Dendritic cell treated with granulocyte-macrophage colony-stimulating factor and Interleukin-4, amounts not matched to agents 40 ng/mL and 50 ng/mL, for 4 days (primary cell): ENCODE measurements around the gene TLR4.

Experiments used
- H3K27ac Mint-ChIP-seq: one replicate; pipeline ENCODE4 v1.8.0; 2022; ENCODE audit warnings: mild to moderate bottlenecking, mixed read lengths
- H3K27me3 Mint-ChIP-seq: one replicate; pipeline ENCODE4 v1.8.0; 2022; ENCODE audit warnings: mild to moderate bottlenecking, mixed read lengths
- H3K36me3 Mint-ChIP-seq: one replicate; pipeline ENCODE4 v1.8.0; 2022; ENCODE audit warnings: low read depth, mixed read lengths
- H3K4me1 Mint-ChIP-seq: one replicate; pipeline ENCODE4 v1.8.0; 2022; ENCODE audit warnings: low read depth, mixed read lengths
- H3K4me3 Mint-ChIP-seq: one replicate; pipeline ENCODE4 v1.8.0; 2022; ENCODE audit warnings: mild to moderate bottlenecking, moderate library complexity, mixed read lengths
- H3K9me3 Mint-ChIP-seq: one replicate; pipeline ENCODE4 v1.8.0; 2022; ENCODE audit warnings: mixed read lengths
- intact Hi-C: fragments of 100-400 bp; cut with micrococcal nuclease; formaldehyde crosslinking; loops from one replicate; pipeline ENCODE4 v1.15.0; 2022

TLR4 gene

GRCh38 chr9:117704024-117704575, at the start of gene TLR4:
TSS of gene TLR4 (plus strand) at chr9:117704403. CDS start at chr9:117704473, 70 bp downstream.
- Mint-ChIP-seq H3K36me3 (peaks cover 49% of the 10 kb centered on the region), H3K4me3 (peak within 1 kb of the TSS; percentile 98), H3K27me3 (no peaks in the 10 kb centered on the region), H3K27ac (peak within 1 kb of the TSS; percentile 98), H3K9me3 (no peaks in the 10 kb centered on the region), H3K4me1 (peaks cover 67% of the 10 kb centered on the region)
- intact Hi-C loops: loop anchor here (1.0 to 5.0 kb wide), 3 partner anchors 14 to 79 kb away; no protein-coding TSS in a partner anchor

- Mint-ChIP-seq H3K27ac (no peak overlapping the region), H3K4me1 (no peaks in the 10 kb centered on the region), H3K27me3 (peaks cover 12% of the 10 kb centered on the region), H3K36me3 (no peaks in the 10 kb centered on the region), H3K4me3 (no peak overlapping the region), H3K9me3 (no peaks in the 10 kb centered on the region)
- intact Hi-C loops: no loop called here
These were observed 48.2 kb upstream of the TLR4 start for GRCh38 chr9:117656002-117656401.

GRCh38 chr9:117662651-117663050, 41.6 kb upstream of the TLR4 start:
- Mint-ChIP-seq H3K9me3 (peaks cover 18% of the 10 kb centered on the region), H3K27ac (no peak overlapping the region), H3K4me1 (no peaks in the 10 kb centered on the region), H3K36me3 (no peaks in the 10 kb centered on the region), H3K27me3 (peaks cover 6% of the 10 kb centered on the region), H3K4me3 (no peak overlapping the region)
- intact Hi-C loops: no loop called here

- Mint-ChIP-seq H3K4me1 (no peaks in the 10 kb centered on the region), H3K36me3 (no peaks in the 10 kb centered on the region), H3K27me3 (peaks cover 7% of the 10 kb centered on the region), H3K27ac (no peak overlapping the region), H3K4me3 (no peak overlapping the region), H3K9me3 (peaks cover 18% of the 10 kb centered on the region)
- intact Hi-C loops: no loop called here
These were observed 39.8 kb upstream of the TLR4 start for GRCh38 chr9:117664419-117664818.

- intact Hi-C loops: no loop called here
- no peak overlapping the region for H3K4me3 Mint-ChIP-seq
- peaks cover 18% of the 10 kb centered on the region for H3K9me3 Mint-ChIP-seq
- H3K4me1 Mint-ChIP-seq: no peaks in the 10 kb centered on the region
- H3K27ac Mint-ChIP-seq: no peak overlapping the region
- H3K27me3 Mint-ChIP-seq: peaks cover 7% of the 10 kb centered on the region
- H3K36me3 Mint-ChIP-seq: no peaks in the 10 kb centered on the region
These were observed 38.4 kb upstream of the TLR4 start for GRCh38 chr9:117665601-117666385.

- H3K9me3 Mint-ChIP-seq: peaks cover 10% of the 10 kb centered on the region
- H3K4me1 Mint-ChIP-seq: peaks cover 6% of the 10 kb centered on the region
- intact Hi-C loops: no loop called here
- H3K27ac Mint-ChIP-seq: no peak overlapping the region
- H3K4me3 Mint-ChIP-seq: no peak overlapping the region
- peaks cover 3% of the 10 kb centered on the region for H3K27me3 Mint-ChIP-seq
- H3K36me3 Mint-ChIP-seq: no peaks in the 10 kb centered on the region
These were observed 32.7 kb upstream of the TLR4 start for GRCh38 chr9:117671468-117671867.

- Mint-ChIP-seq H3K27me3 (peaks cover 3% of the 10 kb centered on the region), H3K27ac (no peak overlapping the region), H3K4me3 (no peak overlapping the region), H3K9me3 (peaks cover 10% of the 10 kb centered on the region), H3K4me1 (peaks cover 9% of the 10 kb centered on the region), H3K36me3 (no peaks in the 10 kb centered on the region)
- intact Hi-C loops: no loop called here
These were observed 31.8 kb upstream of the TLR4 start for GRCh38 chr9:117672369-117672768.

- Mint-ChIP-seq H3K27me3 (no peaks in the 10 kb centered on the region), H3K27ac (no peak overlapping the region), H3K4me1 (peaks cover 20% of the 10 kb centered on the region), H3K9me3 (peaks cover 10% of the 10 kb centered on the region), H3K4me3 (no peak overlapping the region), H3K36me3 (no peaks in the 10 kb centered on the region)
- intact Hi-C loops: no loop called here
These were observed 26.6 kb upstream of the TLR4 start for GRCh38 chr9:117677572-117677971.

GRCh38 chr9:117678871-117679270, 25.3 kb upstream of the TLR4 start:
- Mint-ChIP-seq H3K4me3 (no peak overlapping the region), H3K27me3 (no peaks in the 10 kb centered on the region), H3K9me3 (peaks cover 10% of the 10 kb centered on the region), H3K36me3 (no peaks in the 10 kb centered on the region), H3K4me1 (peaks cover 14% of the 10 kb centered on the region), H3K27ac (no peak overlapping the region)
- intact Hi-C loops: no loop called here

GRCh38 chr9:117679416-117679815, 24.8 kb upstream of the TLR4 start:
- no peaks in the 10 kb centered on the region for H3K36me3 Mint-ChIP-seq
- no peaks in the 10 kb centered on the region for H3K27me3 Mint-ChIP-seq
- H3K27ac Mint-ChIP-seq: no peak overlapping the region
- intact Hi-C loops: no loop called here
- peak overlapping the region; percentile 30 for H3K4me3 Mint-ChIP-seq
- H3K4me1 Mint-ChIP-seq: peaks cover 14% of the 10 kb centered on the region
- H3K9me3 Mint-ChIP-seq: peaks cover 10% of the 10 kb centered on the region

- intact Hi-C loops: no loop called here
- Mint-ChIP-seq H3K9me3 (peaks cover 5% of the 10 kb centered on the region), H3K4me1 (peaks cover 14% of the 10 kb centered on the region), H3K36me3 (no peaks in the 10 kb centered on the region), H3K27ac (no peak overlapping the region), H3K27me3 (peaks cover 2% of the 10 kb centered on the region), H3K4me3 (no peak overlapping the region)
These were observed 22.3 kb upstream of the TLR4 start for GRCh38 chr9:117681888-117682287.

GRCh38 chr9:117682955-117683710, 21.1 kb upstream of the TLR4 start:
- intact Hi-C loops: no loop called here
- peaks cover 2% of the 10 kb centered on the region for H3K27me3 Mint-ChIP-seq

GRCh38 chr9:117687532-117687931, 16.7 kb upstream of the TLR4 start:
- peaks cover 2% of the 10 kb centered on the region for H3K27me3 Mint-ChIP-seq
- intact Hi-C loops: no loop called here
- H3K4me3 Mint-ChIP-seq: no peak overlapping the region
- peaks cover 27% of the 10 kb centered on the region for H3K9me3 Mint-ChIP-seq
- H3K4me1 Mint-ChIP-seq: no peaks in the 10 kb centered on the region
- no peak overlapping the region for H3K27ac Mint-ChIP-seq
- no peaks in the 10 kb centered on the region for H3K36me3 Mint-ChIP-seq

More at GRCh38 chr9:117682955-117683710, 21.1 kb upstream of the TLR4 start:
- peaks cover 16% of the 10 kb centered on the region for H3K9me3 Mint-ChIP-seq
- H3K4me3 Mint-ChIP-seq: no peak overlapping the region
- H3K36me3 Mint-ChIP-seq: no peaks in the 10 kb centered on the region
- H3K4me1 Mint-ChIP-seq: peaks cover 5% of the 10 kb centered on the region
- no peak overlapping the region for H3K27ac Mint-ChIP-seq

- no peak overlapping the region for H3K27ac Mint-ChIP-seq
- no peaks in the 10 kb centered on the region for H3K36me3 Mint-ChIP-seq
- peaks cover 27% of the 10 kb centered on the region for H3K9me3 Mint-ChIP-seq
- H3K4me3 Mint-ChIP-seq: no peak overlapping the region
- peaks cover 7% of the 10 kb centered on the region for H3K4me1 Mint-ChIP-seq
- H3K27me3 Mint-ChIP-seq: no peaks in the 10 kb centered on the region
- intact Hi-C loops: no loop called here
These were observed 12.8 kb upstream of the TLR4 start for GRCh38 chr9:117691367-117691766.
